Gastroesophageal sphincter (tissue), 3 donors: ENCODE data around the gene CFAP97D2.

Experiments used
- EP300 ChIP-seq: sonication (generic); formaldehyde crosslinking; IDR thresholded peaks from one replicate; pipeline ENCODE4 v1.6.1; 2017; ENCODE audit warnings: antibody characterized with exemption, mild to moderate bottlenecking
- POLR2A ChIP-seq, 2 donors: fragments of 450-650 bp; IDR thresholded peaks; one replicate each; pipeline ENCODE4 v1.6.1; 2017; ENCODE audit warnings: antibody characterized with exemption in 2 of 2, mild to moderate bottlenecking in 2 of 2, moderate library complexity in 1 of 2
- POLR2AphosphoS5 ChIP-seq: sonication (generic); formaldehyde crosslinking; IDR thresholded peaks from one replicate; pipeline ENCODE4 v1.6.1; 2017; ENCODE audit warnings: antibody characterized with exemption
- TF ChIP-seq, protein P1 (sequence below), 4 experiments: fragments of 200-600 bp in 2 of 4; fragments of 450-650 bp in 2 of 4; sonication (generic) in 1 of 4; IDR thresholded peaks; one replicate each; pipeline ENCODE4 v1.5.1; 2017 to 2019; ENCODE audit warnings: antibody characterized with exemption in 4 of 4, mild to moderate bottlenecking in 2 of 4, moderate library complexity in 2 of 4

DNA sequence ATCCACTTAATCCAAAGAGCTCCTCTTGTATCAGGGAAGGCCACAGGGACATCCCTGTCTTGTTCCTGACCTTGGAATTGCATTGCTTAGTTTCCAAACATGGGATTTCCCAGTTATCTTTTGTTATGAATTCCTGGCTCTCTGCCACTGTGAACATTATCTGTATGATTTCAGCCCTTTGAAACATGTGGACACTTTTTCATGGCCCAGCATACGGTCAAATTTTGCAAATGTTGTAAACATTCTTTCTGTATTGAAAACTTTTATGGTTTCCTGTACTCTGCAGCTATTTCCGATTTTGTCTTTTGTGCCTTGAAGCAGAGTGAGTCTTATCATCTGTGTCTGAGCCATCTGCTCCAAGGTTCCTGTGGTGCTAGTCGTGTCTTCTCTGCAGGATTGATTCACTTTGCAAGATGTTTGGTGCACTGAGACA lies 4.5 kb upstream of the CFAP97D2 start:
- no peak for TF ChIP-seq EP300
- TF ChIP-seq, protein P1, sequence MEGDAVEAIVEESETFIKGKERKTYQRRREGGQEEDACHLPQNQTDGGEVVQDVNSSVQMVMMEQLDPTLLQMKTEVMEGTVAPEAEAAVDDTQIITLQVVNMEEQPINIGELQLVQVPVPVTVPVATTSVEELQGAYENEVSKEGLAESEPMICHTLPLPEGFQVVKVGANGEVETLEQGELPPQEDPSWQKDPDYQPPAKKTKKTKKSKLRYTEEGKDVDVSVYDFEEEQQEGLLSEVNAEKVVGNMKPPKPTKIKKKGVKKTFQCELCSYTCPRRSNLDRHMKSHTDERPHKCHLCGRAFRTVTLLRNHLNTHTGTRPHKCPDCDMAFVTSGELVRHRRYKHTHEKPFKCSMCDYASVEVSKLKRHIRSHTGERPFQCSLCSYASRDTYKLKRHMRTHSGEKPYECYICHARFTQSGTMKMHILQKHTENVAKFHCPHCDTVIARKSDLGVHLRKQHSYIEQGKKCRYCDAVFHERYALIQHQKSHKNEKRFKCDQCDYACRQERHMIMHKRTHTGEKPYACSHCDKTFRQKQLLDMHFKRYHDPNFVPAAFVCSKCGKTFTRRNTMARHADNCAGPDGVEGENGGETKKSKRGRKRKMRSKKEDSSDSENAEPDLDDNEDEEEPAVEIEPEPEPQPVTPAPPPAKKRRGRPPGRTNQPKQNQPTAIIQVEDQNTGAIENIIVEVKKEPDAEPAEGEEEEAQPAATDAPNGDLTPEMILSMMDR (IDR thresholded peaks at IDR 0.05): no peak
- TF ChIP-seq POLR2AphosphoS5: no peak
- no peak for TF ChIP-seq POLR2A (IDR thresholded peaks at IDR 0.05)
